Gastroesophageal sphincter (tissue), 3 donors: Measurements from ENCODE around the gene SEMA4D.

Experiments used
- EP300 ChIP-seq: sonication (generic); formaldehyde crosslinking; IDR thresholded peaks from one replicate; pipeline ENCODE4 v1.6.1; 2017; ENCODE audit warnings: antibody characterized with exemption, mild to moderate bottlenecking
- POLR2A ChIP-seq, 2 donors: fragments of 450-650 bp; IDR thresholded peaks; one replicate each; pipeline ENCODE4 v1.6.1; 2017; ENCODE audit warnings: antibody characterized with exemption in 2 of 2, mild to moderate bottlenecking in 2 of 2, moderate library complexity in 1 of 2
- TF ChIP-seq, protein P1 (sequence below), 4 experiments: fragments of 200-600 bp in 2 of 4; fragments of 450-650 bp in 2 of 4; sonication (generic) in 1 of 4; IDR thresholded peaks; one replicate each; pipeline ENCODE4 v1.5.1; 2017 to 2019; ENCODE audit warnings: antibody characterized with exemption in 4 of 4, mild to moderate bottlenecking in 2 of 4, moderate library complexity in 2 of 4

DNA sequence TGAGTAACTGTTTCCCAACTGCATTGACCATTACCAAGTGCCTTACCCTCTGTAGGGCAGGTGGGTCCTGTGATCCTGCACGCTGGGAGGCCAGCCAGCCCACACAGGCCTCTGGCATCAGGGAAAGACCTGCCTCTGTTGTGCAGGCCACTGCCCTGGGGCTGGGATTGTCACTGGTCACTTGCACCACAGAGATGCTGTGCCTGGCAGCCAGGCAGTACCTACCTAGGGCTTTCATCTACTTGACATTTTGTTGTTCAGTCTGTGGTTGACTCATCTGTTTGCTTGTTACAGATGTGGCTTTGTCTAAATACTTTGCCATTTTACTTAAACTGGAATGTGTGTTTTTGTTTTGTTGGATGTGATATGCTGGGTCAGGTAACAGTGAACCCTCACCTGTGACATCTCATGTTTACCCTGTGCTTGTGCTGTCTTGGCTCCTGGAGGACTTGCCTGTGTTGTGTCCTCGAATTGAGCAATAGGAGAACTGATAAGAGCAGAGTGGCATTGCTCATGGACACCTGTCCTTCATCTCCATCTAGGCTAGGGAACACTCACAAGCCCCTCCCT is 146.8 kb downstream of the SEMA4D start:
- TF ChIP-seq, protein P1, sequence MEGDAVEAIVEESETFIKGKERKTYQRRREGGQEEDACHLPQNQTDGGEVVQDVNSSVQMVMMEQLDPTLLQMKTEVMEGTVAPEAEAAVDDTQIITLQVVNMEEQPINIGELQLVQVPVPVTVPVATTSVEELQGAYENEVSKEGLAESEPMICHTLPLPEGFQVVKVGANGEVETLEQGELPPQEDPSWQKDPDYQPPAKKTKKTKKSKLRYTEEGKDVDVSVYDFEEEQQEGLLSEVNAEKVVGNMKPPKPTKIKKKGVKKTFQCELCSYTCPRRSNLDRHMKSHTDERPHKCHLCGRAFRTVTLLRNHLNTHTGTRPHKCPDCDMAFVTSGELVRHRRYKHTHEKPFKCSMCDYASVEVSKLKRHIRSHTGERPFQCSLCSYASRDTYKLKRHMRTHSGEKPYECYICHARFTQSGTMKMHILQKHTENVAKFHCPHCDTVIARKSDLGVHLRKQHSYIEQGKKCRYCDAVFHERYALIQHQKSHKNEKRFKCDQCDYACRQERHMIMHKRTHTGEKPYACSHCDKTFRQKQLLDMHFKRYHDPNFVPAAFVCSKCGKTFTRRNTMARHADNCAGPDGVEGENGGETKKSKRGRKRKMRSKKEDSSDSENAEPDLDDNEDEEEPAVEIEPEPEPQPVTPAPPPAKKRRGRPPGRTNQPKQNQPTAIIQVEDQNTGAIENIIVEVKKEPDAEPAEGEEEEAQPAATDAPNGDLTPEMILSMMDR (IDR thresholded peaks at IDR 0.05), result no peak
- TF ChIP-seq POLR2A (IDR thresholded peaks at IDR 0.05) (no peak), EP300 (no peak)
